Progenitor cell of endocrine pancreas (in vitro differentiated cells): Measurements from ENCODE around the gene SPACA9. TPM values are rescaled to one million over a fixed set of nuclear protein-coding genes. Genes with fewer than 3 reads are reported as not detected.

Experiments used
- DNase-seq: peaks from one replicate; pipeline ENCODE4 v3.0.0; 2021; ENCODE audit warnings: low spot score; ENCODE audit not compliant: unreplicated experiment
- H3K27ac Mint-ChIP-seq: 2 replicates; pipeline ENCODE4 v1.8.0; 2021; ENCODE audit warnings: mild to moderate bottlenecking, moderate library complexity, mixed read lengths
- H3K27me3 Mint-ChIP-seq: 2 replicates; pipeline ENCODE4 v1.8.0; 2021; ENCODE audit warnings: mixed read lengths
- H3K36me3 Mint-ChIP-seq: 2 replicates; pipeline ENCODE4 v1.8.0; 2022; ENCODE audit warnings: mixed read lengths; ENCODE audit not compliant: insufficient read depth
- H3K4me1 Mint-ChIP-seq: 2 replicates; pipeline ENCODE4 v1.8.0; 2021; ENCODE audit warnings: low read depth, mixed read lengths
- H3K4me3 Mint-ChIP-seq: 2 replicates; pipeline ENCODE4 v1.8.0; 2021; ENCODE audit warnings: low read depth, mild to moderate bottlenecking, moderate library complexity, mixed read lengths
- H3K9me3 Mint-ChIP-seq: 2 replicates; pipeline ENCODE4 v1.8.0; 2021; ENCODE audit warnings: low read depth, mixed read lengths
- CTCF ChIP-seq: fragments of 200-600 bp; sonication (generic); IDR thresholded peaks from one replicate; pipeline ENCODE4 v1.5.0; 2021; ENCODE audit warnings: antibody characterized with exemption, mild to moderate bottlenecking; ENCODE audit not compliant: unreplicated experiment
- total RNA-seq: library from RNA; stranded (reverse); gene quantifications from 2 replicates; pipeline ENCODE4 v1.2.1, GENCODE V29; 2021

SPACA9 gene
- total RNA-seq, 1 donor from 2014 or later: 4.0 TPM

- H3K27ac Mint-ChIP-seq: no peak overlapping the region
- peaks cover 1% of the 10 kb centered on the region for H3K4me1 Mint-ChIP-seq
- no peaks in the 10 kb centered on the region for H3K9me3 Mint-ChIP-seq
- no peaks in the 10 kb centered on the region for H3K27me3 Mint-ChIP-seq
- TF ChIP-seq CTCF: no peak
- H3K4me3 Mint-ChIP-seq: no peak overlapping the region
- no peak for DNase-seq
- no peaks in the 10 kb centered on the region for H3K36me3 Mint-ChIP-seq
These were observed 31.7 kb upstream of the SPACA9 start for GRCh38 chr9:132846918-132847515.

- no peak for TF ChIP-seq CTCF
- H3K27ac Mint-ChIP-seq: no peak overlapping the region
- no peaks in the 10 kb centered on the region for H3K27me3 Mint-ChIP-seq
- no peak overlapping the region for H3K4me3 Mint-ChIP-seq
- DNase-seq: no peak
- no peaks in the 10 kb centered on the region for H3K36me3 Mint-ChIP-seq
- no peaks in the 10 kb centered on the region for H3K9me3 Mint-ChIP-seq
- no peaks in the 10 kb centered on the region for H3K4me1 Mint-ChIP-seq
These were observed 29.5 kb upstream of the SPACA9 start for GRCh38 chr9:132849185-132849706.

- Mint-ChIP-seq H3K27me3 (peaks cover 5% of the 10 kb centered on the region), H3K36me3 (no peaks in the 10 kb centered on the region), H3K27ac (no peak overlapping the region), H3K9me3 (no peaks in the 10 kb centered on the region), H3K4me1 (no peaks in the 10 kb centered on the region), H3K4me3 (no peak overlapping the region)
- no peak for TF ChIP-seq CTCF
- DNase-seq: no peak
These were observed 25.2 kb upstream of the SPACA9 start for GRCh38 chr9:132853482-132853881.

GRCh38 chr9:132854832-132855231 lies 23.9 kb upstream of the SPACA9 start:
- Mint-ChIP-seq H3K9me3 (no peaks in the 10 kb centered on the region), H3K36me3 (no peaks in the 10 kb centered on the region), H3K4me1 (no peaks in the 10 kb centered on the region), H3K4me3 (no peak overlapping the region), H3K27ac (no peak overlapping the region), H3K27me3 (peaks cover 5% of the 10 kb centered on the region)
- TF ChIP-seq CTCF: no peak
- DNase-seq: no peak

GRCh38 chr9:132855904-132856303 lies 22.8 kb upstream of the SPACA9 start:
- no peak for TF ChIP-seq CTCF
- H3K27me3 Mint-ChIP-seq: peaks cover 5% of the 10 kb centered on the region
- no peak overlapping the region for H3K27ac Mint-ChIP-seq
- no peak overlapping the region for H3K4me3 Mint-ChIP-seq
- H3K9me3 Mint-ChIP-seq: no peaks in the 10 kb centered on the region
- H3K4me1 Mint-ChIP-seq: no peaks in the 10 kb centered on the region
- DNase-seq: no peak
- H3K36me3 Mint-ChIP-seq: no peaks in the 10 kb centered on the region
